HG03432 (cell line): ENCODE data around the gene LRRC3B.
"Not testable (repeated sequence)": the region's sequence is repeated elsewhere in the genome, so short reads cannot be mapped to it uniquely, and the experiment has no call there.

Source experiments
- ATAC-seq: cut with Tn5 transposase; IDR thresholded peaks from one replicate; pipeline ENCODE4 v1.9.1; 2021; ENCODE audit warnings: mild to moderate bottlenecking, moderate library complexity; ENCODE audit not compliant: unreplicated experiment

LRRC3B gene

GRCh38 chr3:26622621-26623418 is at the start of gene LRRC3B:
Gene LRRC3B (plus strand): TSS chr3:26622772. CDS start chr3:26709673, 86,901 bp downstream.
- ATAC-seq = no peak

DNA sequence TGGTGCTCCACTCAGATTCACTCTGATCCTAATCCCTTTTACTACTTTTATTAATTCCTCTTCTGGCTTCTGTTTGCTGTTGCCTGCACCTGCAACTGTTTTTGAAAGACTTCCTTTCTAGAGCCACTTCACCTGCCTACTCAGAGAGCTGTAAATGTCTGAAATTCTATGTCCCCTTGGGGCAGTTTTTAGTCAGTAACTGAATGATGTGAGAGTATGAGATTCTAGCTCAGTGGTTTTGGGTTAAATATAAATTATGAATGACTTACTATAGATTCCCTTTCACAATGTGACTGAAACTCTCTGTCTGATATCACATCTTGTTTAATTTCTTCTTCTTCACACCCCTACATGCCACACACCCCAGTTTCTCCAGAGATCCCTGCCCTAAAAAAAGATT is 47.8 kb upstream of the LRRC3B start:
- ATAC-seq = no peak

DNA sequence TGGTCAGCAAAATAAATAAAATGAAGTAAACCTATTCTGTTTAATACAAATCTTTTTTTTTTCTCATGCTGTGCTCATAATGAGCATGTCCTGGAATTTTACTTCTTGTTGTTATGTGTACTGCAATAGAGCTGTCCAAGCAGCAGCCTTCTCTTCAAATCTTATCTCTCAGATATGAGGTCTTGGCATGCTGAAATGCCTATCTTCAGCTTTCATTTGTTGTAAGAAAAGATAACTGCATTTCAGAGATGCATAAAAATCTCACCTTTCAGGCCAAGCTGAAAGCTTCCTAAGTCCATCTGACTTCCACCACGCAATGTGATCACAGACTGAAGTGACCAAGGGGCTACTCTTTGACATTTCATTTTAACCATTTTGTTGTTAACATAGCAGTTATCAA is 43.5 kb upstream of the LRRC3B start:
- ATAC-seq = no peak

GRCh38 chr3:26587571-26587970 is 35.0 kb upstream of the LRRC3B start:
- no peak for ATAC-seq

DNA sequence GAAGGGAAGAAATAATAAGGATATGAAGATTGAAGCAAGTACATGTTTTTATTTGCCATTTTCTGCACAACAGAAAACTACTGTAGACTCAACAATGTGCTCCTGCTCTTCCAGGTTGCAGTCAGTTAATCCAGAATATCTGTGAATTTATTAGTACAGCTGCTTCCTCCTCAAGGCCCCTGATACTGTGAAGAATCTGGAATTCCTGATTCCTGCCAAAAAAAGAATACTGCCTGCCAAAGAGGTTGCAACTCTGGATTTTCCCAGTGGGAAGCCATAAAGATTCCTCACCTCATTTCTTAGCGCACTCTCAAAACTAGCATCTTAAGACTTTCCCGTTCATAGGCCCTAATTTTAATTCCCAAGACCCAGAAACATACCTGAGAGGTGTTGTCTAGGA is 33.6 kb upstream of the LRRC3B start:
- no peak for ATAC-seq

DNA sequence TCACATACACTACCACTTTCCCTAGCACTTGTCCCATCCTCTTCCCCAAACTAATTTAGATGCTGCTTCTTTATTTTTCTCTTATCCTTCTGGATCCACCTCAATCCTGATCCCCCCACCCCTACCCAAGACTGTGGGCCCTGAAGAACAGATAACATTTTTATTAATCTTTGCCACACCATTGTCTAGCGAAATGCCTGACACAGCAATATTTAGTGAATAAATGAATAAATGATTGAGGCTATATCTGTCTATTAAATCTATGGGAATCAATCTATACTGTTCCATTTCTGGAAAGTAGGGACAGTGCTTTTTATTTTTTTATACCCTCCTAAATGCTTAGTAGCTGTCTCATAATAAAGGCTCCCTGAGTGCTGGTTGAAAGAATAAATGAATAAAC is 32.9 kb upstream of the LRRC3B start:
- ATAC-seq = no peak

GRCh38 chr3:26590919-26591484 is 31.6 kb upstream of the LRRC3B start:
- no peak for ATAC-seq

GRCh38 chr3:26591926-26592325 is 30.6 kb upstream of the LRRC3B start:
- no peak for ATAC-seq

DNA sequence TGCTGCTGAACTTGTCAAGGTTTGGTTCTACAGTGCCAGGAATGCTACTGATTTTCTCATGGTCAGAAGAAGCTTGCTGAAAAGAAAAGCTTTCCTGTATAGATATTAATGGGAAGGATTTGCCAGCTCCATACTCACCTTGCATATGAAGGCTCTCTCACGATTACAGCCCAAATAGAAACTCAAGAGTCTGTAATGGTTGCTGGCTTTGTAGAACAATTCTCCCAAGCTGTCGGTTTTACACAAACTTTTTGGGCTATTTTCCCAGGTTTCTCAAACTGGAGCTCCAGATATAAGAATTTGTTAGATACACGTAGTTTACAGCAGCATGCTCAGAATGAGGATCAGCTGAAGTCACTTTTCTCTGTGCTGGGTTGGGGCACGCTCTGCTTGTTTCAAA is 30.1 kb upstream of the LRRC3B start:
- no peak for ATAC-seq

DNA sequence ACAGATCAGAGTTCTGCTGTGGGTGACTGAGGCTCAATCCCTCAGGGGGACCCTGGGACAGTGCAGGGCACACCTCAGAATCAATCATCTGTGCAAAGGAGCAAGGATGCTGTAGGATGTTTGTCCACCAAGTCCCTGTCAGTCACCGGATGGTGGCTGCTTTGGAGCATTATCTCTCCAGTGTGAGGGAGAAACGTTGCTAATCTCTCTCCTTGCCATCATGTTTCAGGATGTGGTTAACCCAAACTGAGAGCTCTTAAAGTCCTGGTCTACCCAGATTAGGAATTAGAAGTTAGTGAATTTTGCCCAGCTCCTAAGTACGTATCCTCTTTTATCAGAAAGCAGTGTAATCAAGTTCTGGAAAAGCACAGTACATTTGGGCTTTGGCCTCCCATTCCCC is 26.2 kb upstream of the LRRC3B start:
- ATAC-seq = no peak

GRCh38 chr3:26603311-26603710 is 19.3 kb upstream of the LRRC3B start:
- not testable (repeated sequence) for ATAC-seq

DNA sequence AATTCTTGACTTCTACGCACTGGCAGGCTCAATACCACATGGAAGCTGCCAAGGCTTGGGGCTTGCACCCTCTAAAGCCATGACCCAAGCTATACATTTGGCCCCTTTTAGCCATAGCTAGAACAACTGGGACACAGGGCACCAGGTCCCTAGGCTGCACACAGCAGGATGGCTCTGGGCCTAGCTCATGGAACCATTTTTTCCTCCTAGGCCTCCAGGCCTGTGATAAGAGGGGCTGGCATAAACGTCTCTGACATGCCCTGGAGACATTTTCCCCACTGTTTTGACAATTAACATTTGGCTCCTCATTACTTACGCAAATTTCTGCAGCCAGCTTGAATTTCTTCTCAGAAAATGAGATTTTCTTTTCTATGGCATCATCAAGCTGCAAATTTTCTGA is 18.8 kb upstream of the LRRC3B start:
- ATAC-seq = not testable (repeated sequence)

DNA sequence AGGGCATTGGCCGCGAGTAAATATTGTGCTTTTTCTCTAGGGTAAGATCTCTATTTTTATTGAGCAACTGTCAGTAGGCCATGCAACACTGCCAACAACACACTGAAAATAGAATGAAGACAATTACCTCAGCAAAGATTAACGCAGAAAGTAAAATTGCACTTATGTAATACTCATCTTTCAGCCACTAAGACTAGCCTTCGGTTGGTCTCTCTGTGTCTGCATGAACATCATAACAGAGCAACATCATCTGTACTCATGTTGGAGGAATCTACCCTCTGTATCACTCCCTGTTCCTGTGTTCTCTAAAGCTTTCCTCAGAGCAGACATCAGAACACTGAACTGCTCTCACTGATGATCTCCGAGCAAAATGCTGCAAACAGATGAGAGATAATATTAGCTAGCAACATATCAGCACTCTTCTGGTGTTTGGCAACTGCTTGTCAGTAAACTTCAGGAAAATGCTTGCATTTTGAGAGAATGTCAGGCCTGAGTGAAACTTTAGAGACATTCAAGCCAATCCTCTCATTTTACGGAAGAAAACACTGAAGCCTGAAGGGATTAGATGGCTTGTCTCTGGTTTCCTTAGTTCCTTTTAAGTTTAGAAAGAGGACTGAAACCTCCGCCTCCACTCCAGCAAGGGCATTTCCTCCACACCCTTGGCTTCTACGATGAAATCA is 8.4 kb upstream of the LRRC3B start:
- no peak for ATAC-seq

DNA sequence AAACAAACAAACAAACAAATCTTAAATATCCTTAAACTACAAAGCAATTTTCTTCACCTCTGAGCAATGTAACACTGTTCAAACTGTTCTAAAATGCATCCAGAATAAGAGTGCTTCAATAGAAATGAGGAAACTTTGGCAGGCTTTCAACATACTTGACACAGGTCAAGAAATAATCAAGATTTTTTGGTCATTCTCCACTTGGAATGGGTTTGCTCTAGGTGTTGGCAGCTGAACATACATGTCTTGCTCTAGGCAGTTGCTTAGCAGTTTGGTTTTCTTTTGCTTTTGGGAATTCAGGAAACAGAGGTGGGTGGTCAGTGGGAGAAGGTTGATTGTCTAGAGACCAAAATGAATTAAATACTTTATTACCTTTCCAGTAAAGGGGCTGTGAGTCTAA is 1.4 kb upstream of the LRRC3B start:
- ATAC-seq = no peak

- ATAC-seq = no peak
These were observed 509 bp upstream of the LRRC3B start for GRCh38 chr3:26621906-26622620.

DNA sequence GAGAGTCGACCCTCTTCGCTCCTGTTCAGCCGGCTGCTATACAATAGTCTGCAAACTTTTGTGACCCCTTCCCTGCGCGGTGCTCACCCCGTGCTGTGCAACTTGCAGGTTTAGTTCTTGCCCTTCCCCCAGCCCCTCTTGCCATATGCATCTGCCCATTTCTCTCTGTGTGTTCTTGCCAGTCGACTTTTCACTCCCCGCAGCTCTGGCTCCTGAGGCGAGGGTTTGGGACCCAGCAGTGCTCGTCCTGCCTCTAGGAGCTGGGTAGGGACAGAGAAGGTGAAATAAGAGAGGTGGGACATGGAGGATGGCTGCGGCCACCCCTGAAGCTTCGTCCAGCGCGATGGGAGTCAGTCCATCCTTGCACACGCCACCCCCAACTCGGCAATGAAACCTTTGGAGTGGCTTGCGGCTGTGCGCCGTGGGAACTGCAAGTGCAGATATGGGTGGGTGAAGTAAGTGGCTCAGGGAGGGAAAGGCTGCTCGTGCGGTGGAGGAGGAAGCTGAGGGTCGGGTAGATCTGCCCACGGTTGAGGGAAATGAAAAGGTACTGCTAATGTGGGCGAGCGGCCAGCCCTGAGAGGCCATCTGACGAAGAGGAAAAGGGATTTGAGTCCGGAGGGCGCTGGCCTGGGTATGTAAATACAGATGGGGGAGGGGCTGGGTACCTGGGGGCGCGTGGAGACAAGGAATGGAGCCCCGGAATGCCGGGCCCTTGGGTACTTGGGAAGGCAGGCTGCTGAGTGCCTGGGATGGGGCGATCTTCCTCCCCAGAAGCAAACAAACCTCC is 1.0 kb downstream of the LRRC3B start:
- ATAC-seq = no peak

- no peak for ATAC-seq
These were observed 1.7 kb downstream of the LRRC3B start for GRCh38 chr3:26624209-26624765.

- no peak for ATAC-seq
These were observed 2.6 kb downstream of the LRRC3B start for GRCh38 chr3:26625187-26625586.

- ATAC-seq = no peak
These were observed 4.5 kb downstream of the LRRC3B start for GRCh38 chr3:26627080-26627479.

DNA sequence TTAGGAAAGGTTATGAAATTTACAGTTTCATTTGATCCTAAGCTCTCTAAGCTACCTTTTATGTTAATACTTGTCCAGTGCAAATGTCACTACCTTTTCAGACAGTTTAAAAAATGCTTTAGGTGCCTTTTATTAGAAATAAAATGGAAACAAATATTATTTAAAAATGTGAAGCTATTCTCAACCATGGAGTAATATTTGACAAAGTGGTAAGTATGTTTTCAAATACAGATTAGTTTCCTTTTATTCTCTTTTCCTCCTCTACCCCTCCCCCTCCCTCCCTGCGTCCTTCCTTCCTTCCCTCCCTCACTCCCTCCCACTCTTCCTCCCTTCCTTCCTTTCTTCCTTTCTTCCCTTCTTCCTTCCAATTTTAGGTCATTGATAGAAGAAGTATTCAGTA is 6.3 kb downstream of the LRRC3B start:
- no peak for ATAC-seq
